Endodermal cell (in vitro differentiated cells): Measurements from ENCODE around the gene ROR1. TPM values are rescaled to one million over a fixed set of nuclear protein-coding genes. Genes with fewer than 3 reads are reported as not detected.

Experiments used
- DNase-seq: peaks from one replicate; pipeline ENCODE4 v3.0.0-alpha.2; 2017
- H3K27ac ChIP-seq: 2 replicates; pipeline ENCODE4 v1.5.1; 2013; ENCODE audit warnings: mild to moderate bottlenecking, low read depth, low read length, moderate library complexity
- H3K27me3 ChIP-seq: 2 replicates; pipeline ENCODE4 v1.6.1; 2013; ENCODE audit warnings: mild to moderate bottlenecking, low read length, moderate library complexity; ENCODE audit not compliant: insufficient read depth, control insufficient read depth, poor library complexity, severe bottlenecking
- H3K36me3 ChIP-seq: 2 replicates; pipeline ENCODE4 v1.7.0; 2013; ENCODE audit warnings: mild to moderate bottlenecking, low read length, moderate library complexity; ENCODE audit not compliant: control insufficient read depth, insufficient read depth
- H3K4me1 ChIP-seq: one replicate; pipeline ENCODE4 v1.7.0; 2013; ENCODE audit warnings: low read length; ENCODE audit not compliant: control insufficient read depth, insufficient read depth
- H3K4me3 ChIP-seq: 2 replicates; pipeline ENCODE4 v1.5.1; 2013; ENCODE audit warnings: mild to moderate bottlenecking, low read length, moderate library complexity
- H3K9ac ChIP-seq: 2 replicates; pipeline ENCODE4 v1.6.1; 2013; ENCODE audit warnings: mild to moderate bottlenecking, low read length, moderate library complexity; ENCODE audit not compliant: poor library complexity, severe bottlenecking; ENCODE audit errors: extremely low read depth
- H3K9me3 ChIP-seq: 2 replicates; pipeline ENCODE4 v1.6.1; 2013; ENCODE audit warnings: mild to moderate bottlenecking, low read length, moderate library complexity; ENCODE audit not compliant: control insufficient read depth
- H3K27ac Mint-ChIP-seq: 2 replicates; pipeline ENCODE4 v1.8.0; 2020; ENCODE audit warnings: mixed read lengths
- H3K27me3 Mint-ChIP-seq: 2 replicates; pipeline ENCODE4 v1.8.0; 2021; ENCODE audit warnings: mild to moderate bottlenecking, mixed read lengths; ENCODE audit not compliant: insufficient read depth
- H3K36me3 Mint-ChIP-seq: 2 replicates; pipeline ENCODE4 v1.8.0; 2020; ENCODE audit warnings: low read depth, mixed read lengths
- H3K4me1 Mint-ChIP-seq: 2 replicates; pipeline ENCODE4 v1.8.0; 2020; ENCODE audit warnings: mixed read lengths
- H3K4me3 Mint-ChIP-seq: 2 replicates; pipeline ENCODE4 v1.8.0; 2020; ENCODE audit warnings: mild to moderate bottlenecking, moderate library complexity, mixed read lengths
- H3K9me3 Mint-ChIP-seq: 2 replicates; pipeline ENCODE4 v1.8.0; 2020; ENCODE audit warnings: mild to moderate bottlenecking, mixed read lengths
- WGBS, 2 experiments: methylation state at CpG; one replicate each; pipeline versions ENCODE4 v1.1.5 to v1.1.7; 2013; ENCODE audit warnings: missing lambda C conversion rate in 2 of 2, mixed read lengths in 1 of 2; ENCODE audit not compliant: insufficient coverage in 1 of 2, insufficient read length in 1 of 2; 5-methylcytosine and 5-hydroxymethylcytosine counted together
- total RNA-seq, 2 donors: library from RNA; stranded (reverse); fragmentation: NEBNext Ultra II Directional in 1 of 2; extraction: Animal tissue kit (Norgen Biotek cat#: 25700) in 1 of 2; gene quantifications; 2 replicates in 1 of 2; 3 replicates in 1 of 2; pipeline ENCODE4 v1.2.1, GENCODE V29; 2021
- TF ChIP-seq, protein P1 (sequence below): fragments of 200-600 bp; sonication (generic); conservative IDR thresholded peaks from 2 replicates; pipeline ENCODE4 v1.5.0; 2021; ENCODE audit warnings: antibody characterized with exemption, mild to moderate bottlenecking

The ROR1 gene
- total RNA-seq, 2 donors from 2014 or later, result 77.4 to 77.9 TPM

DNA sequence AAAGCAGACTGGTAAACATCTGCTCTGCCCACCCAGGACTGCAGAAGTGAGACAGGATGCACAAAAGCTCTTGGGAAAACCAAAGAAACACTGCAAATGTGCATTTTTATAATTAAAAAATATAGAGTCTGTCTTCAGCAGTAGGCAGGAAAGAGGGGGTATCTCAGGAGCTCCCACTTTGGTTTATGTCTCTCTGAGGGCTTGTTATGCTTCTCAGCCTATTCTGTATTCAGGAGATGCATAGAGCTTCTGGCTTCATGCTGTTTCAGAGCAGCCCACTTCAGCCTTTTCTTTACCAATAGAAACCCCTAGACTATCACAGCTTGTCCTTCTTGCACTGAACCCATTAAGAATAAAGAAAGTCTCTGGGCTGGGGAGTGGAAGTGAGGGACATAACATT is 148.0 kb downstream of the ROR1 start:
- Histone ChIP-seq H3K27me3 (no peaks in the 10 kb centered on the region), H3K4me3 (no peak overlapping the region), H3K9ac (no peak overlapping the region), H3K4me1 (no peaks in the 10 kb centered on the region), H3K9me3 (no peaks in the 10 kb centered on the region), H3K36me3 (no peaks in the 10 kb centered on the region), H3K27ac (no peak overlapping the region)
- TF ChIP-seq, protein P1, sequence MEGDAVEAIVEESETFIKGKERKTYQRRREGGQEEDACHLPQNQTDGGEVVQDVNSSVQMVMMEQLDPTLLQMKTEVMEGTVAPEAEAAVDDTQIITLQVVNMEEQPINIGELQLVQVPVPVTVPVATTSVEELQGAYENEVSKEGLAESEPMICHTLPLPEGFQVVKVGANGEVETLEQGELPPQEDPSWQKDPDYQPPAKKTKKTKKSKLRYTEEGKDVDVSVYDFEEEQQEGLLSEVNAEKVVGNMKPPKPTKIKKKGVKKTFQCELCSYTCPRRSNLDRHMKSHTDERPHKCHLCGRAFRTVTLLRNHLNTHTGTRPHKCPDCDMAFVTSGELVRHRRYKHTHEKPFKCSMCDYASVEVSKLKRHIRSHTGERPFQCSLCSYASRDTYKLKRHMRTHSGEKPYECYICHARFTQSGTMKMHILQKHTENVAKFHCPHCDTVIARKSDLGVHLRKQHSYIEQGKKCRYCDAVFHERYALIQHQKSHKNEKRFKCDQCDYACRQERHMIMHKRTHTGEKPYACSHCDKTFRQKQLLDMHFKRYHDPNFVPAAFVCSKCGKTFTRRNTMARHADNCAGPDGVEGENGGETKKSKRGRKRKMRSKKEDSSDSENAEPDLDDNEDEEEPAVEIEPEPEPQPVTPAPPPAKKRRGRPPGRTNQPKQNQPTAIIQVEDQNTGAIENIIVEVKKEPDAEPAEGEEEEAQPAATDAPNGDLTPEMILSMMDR, result no peak
- peaks cover 33% of the 10 kb centered on the region for H3K4me1 Mint-ChIP-seq
- no peaks in the 10 kb centered on the region for H3K36me3 Mint-ChIP-seq
- no peak for DNase-seq
- no peaks in the 10 kb centered on the region for H3K27me3 Mint-ChIP-seq
- H3K9me3 Mint-ChIP-seq, result peaks cover 4% of the 10 kb centered on the region
- no peak overlapping the region for H3K4me3 Mint-ChIP-seq
- no peak overlapping the region for H3K27ac Mint-ChIP-seq

DNA sequence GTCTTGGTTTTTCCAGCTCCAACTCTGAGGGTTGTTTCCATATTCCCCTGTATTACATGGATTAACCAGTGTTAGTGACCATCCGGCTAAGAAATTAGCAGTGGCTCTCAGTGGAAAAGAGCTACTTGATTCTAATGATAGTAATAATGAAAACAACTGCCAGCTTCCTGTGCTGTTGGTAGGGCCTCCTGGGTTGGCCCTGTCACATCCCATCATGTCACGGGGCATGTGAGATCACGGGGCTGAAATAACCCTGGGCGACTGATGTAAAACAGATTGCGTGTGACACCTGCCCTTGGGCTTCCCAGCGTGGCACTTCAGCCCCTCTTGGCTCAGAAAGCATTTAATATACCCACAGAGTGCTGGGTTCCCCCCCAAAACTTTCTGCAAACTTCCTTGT is 149.0 kb downstream of the ROR1 start:
- TF ChIP-seq, protein P1, result no peak
- Mint-ChIP-seq H3K27ac (no peak overlapping the region), H3K4me1 (peaks cover 29% of the 10 kb centered on the region), H3K27me3 (no peaks in the 10 kb centered on the region), H3K36me3 (no peaks in the 10 kb centered on the region), H3K9me3 (peaks cover 4% of the 10 kb centered on the region), H3K4me3 (no peak overlapping the region)
- Histone ChIP-seq H3K27me3 (no peaks in the 10 kb centered on the region), H3K36me3 (no peaks in the 10 kb centered on the region), H3K4me1 (no peaks in the 10 kb centered on the region), H3K4me3 (no peak overlapping the region), H3K27ac (no peak overlapping the region), H3K9ac (no peak overlapping the region), H3K9me3 (no peaks in the 10 kb centered on the region)
- WGBS, 2 experiments, result 92 to 96% methylated on average over 6 of the region's 6 CpGs
- DNase-seq, result no peak

DNA sequence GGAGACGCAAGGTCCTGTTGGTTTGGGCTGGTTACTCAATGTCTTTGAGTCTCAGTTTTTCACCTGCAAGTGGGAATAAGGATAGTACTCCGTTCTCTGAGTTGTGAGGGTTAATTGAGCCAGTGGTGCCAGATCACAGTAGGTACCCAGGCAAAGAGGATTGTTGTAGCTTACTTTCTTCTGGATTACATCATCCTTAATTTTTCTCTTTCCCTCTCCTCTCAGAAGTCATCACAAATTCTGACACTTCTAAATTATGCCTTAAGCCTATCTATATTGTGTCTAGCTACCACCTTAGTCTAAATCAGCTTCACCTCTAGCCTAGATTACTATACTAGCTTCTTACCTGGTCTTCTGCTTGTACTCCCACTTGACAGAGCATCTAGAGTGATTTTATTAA is 149.5 kb downstream of the ROR1 start:
- peaks cover 3% of the 10 kb centered on the region for H3K4me1 ChIP-seq
- 82 to 94% methylated on average over 2 of the region's 2 CpGs for WGBS, 2 experiments
- H3K9ac ChIP-seq, result no peak overlapping the region
- TF ChIP-seq, protein P1, result no peak
- H3K9me3 ChIP-seq, result no peaks in the 10 kb centered on the region
- Mint-ChIP-seq H3K27ac (no peak overlapping the region), H3K27me3 (no peaks in the 10 kb centered on the region), H3K36me3 (no peaks in the 10 kb centered on the region), H3K4me1 (peaks cover 28% of the 10 kb centered on the region), H3K9me3 (peaks cover 4% of the 10 kb centered on the region), H3K4me3 (no peak overlapping the region)
- no peak overlapping the region for H3K4me3 ChIP-seq
- no peak for DNase-seq
- no peaks in the 10 kb centered on the region for H3K27me3 ChIP-seq
- no peak overlapping the region for H3K27ac ChIP-seq
- no peaks in the 10 kb centered on the region for H3K36me3 ChIP-seq
